ENCODE measurements around the gene MPRIP.

MPRIP gene

GRCh38 chr17:17165666-17166308 is 123.5 kb downstream of the MPRIP start:
- no peak for DNase-seq (ENCODE audit: low read depth)
- TF ChIP-seq CTCF (conservative IDR thresholded peaks at IDR 0.05; ENCODE audit: low read depth, low read length) = no peak
- H3K4me3 ChIP-seq (ENCODE audit: low read depth, low read length) = no peak overlapping the region

GRCh38 chr17:17166446-17166845 is 124.2 kb downstream of the MPRIP start:
- no peak for DNase-seq (ENCODE audit: low read depth)
- H3K4me3 ChIP-seq (ENCODE audit: low read depth, low read length) = no peak overlapping the region
- TF ChIP-seq CTCF (conservative IDR thresholded peaks at IDR 0.05; ENCODE audit: low read depth, low read length) = no peak

GRCh38 chr17:17167356-17167755 is 125.1 kb downstream of the MPRIP start:
- DNase-seq (ENCODE audit: low read depth) = no peak
- H3K4me3 ChIP-seq (ENCODE audit: low read depth, low read length) = no peak overlapping the region
- TF ChIP-seq CTCF (conservative IDR thresholded peaks at IDR 0.05; ENCODE audit: low read depth, low read length) = no peak

GRCh38 chr17:17167986-17168385 is 125.7 kb downstream of the MPRIP start:
- TF ChIP-seq CTCF (conservative IDR thresholded peaks at IDR 0.05; ENCODE audit: low read depth, low read length) = no peak
- H3K4me3 ChIP-seq (ENCODE audit: low read depth, low read length) = no peak overlapping the region
- DNase-seq (ENCODE audit: low read depth) = no peak

- H3K4me3 ChIP-seq (ENCODE audit: low read depth, low read length) = no peak overlapping the region
- DNase-seq (ENCODE audit: low read depth) = no peak
- TF ChIP-seq CTCF (conservative IDR thresholded peaks at IDR 0.05; ENCODE audit: low read depth, low read length) = no peak
Measured at GRCh38 chr17:17168401-17168800, 126.1 kb downstream of the MPRIP start.

- no peak for DNase-seq (ENCODE audit: low read depth)
- H3K4me3 ChIP-seq (ENCODE audit: low read depth, low read length) = no peak overlapping the region
- no peak for TF ChIP-seq CTCF (conservative IDR thresholded peaks at IDR 0.05; ENCODE audit: low read depth, low read length)
Measured at GRCh38 chr17:17169396-17169795, 127.1 kb downstream of the MPRIP start.

GRCh38 chr17:17170346-17170985 is 128.2 kb downstream of the MPRIP start:
- DNase-seq (ENCODE audit: low read depth) = no peak
- no peak for TF ChIP-seq CTCF (conservative IDR thresholded peaks at IDR 0.05; ENCODE audit: low read depth, low read length)
- no peak overlapping the region for H3K4me3 ChIP-seq (ENCODE audit: low read depth, low read length)

Data from choroid plexus epithelial cell (primary cell).